ENCODE measurements around the gene PEDS1.
"Not testable (repeated sequence)": the region's sequence is repeated elsewhere in the genome, so short reads cannot be mapped to it uniquely, and the experiment has no call there.

The PEDS1 gene

GRCh38 chr20:50153500-50154377 is at the start of gene PEDS1:
Gene PEDS1, minus strand, starts transcription at chr20:50153723. Its CDS starts 86 bp downstream, at chr20:50153637.
- DNase-seq: peak; percentile 92

DNA sequence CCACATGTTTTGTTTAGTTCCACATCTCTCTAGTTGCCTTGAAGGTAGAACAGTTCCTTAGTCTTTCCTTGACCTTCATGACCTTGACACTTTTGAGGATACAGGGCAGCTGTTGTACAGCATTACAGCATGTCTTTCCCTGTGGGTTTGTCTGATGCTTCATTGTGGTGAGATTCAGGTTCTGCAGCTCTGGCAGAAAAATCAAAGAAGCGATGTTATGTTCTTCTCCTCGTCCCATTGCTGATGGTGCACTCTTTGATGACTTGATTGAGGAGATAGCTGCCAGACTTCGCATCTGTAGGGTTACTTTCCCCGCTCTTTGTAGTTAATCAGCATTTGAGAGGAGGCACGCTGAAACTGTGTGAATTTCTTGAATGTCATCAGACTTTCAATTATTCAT is 49.2 kb upstream of the PEDS1 start:
- no peak for DNase-seq

DNA sequence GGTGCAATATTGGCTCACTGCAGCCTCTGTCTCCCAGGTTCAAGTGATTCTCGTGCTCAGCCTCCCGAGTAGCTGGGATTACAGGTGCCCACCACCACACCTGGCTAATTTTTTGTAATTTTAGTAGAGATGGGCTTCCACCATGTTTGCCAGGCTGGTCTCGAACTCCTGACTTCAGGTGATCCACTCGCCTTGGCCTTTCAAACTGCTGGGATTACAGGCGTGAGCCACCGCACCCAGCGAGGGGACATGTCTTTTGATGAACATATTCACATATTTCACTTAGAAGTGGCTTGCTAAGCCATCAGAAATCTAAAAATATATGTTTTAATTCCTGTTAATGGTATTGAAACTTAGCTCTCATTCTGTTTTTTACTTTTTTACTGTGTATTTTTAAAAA is 48.2 kb upstream of the PEDS1 start:
- DNase-seq: not testable (repeated sequence)

DNA sequence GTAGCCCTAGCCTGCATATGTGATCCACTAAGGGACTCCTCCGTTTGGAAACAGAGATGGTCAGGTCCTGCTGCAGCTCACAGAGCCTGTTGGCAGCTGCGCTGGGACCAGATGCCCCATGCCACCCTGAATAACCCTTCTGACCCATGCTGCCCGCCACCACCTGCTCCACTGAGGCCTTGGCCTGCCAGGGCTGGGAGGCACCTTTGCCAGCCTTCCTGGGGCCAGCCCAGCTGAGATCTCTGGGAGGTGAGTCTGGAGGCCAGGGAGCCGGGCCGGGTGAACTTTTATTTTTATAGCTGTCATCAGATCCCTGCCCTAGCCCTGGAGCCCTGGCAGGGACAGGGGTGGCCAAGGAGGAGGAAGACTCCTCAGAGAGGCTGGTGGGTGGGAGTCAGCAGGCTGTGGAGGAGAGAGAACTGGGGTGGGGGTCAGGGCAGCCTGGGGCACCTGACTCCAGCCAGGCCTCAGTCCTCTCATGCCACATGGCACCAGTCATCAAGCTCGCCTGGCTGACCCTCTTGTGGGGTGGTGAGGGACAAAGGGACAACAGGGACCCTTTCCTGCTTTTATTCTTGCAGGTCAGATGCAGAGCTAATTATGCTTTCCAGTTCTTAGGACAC is 47.1 kb upstream of the PEDS1 start:
- DNase-seq: no peak

GRCh38 chr20:50199703-50200102 is 46.2 kb upstream of the PEDS1 start:
- DNase-seq: no peak

DNA sequence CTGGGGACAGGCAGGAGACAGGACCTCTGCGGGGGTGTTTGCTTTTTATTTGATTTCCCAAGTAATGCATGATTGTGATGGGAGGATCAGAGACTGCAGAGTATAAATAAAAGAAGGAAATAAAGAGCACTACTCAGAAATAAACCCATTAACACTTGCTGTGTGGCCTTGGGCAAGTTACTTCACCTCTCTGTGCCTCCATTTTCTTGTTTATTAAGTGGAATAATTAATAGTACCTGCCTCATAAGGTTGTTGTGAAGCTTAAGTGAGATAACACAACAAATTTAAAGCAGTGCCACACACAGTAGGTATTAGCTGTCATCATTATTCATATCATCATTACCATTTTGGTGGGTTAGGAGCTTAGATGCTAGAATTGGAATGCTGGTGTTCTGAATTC is 45.2 kb upstream of the PEDS1 start:
- DNase-seq: no peak

- no peak for DNase-seq
These were observed 44.7 kb upstream of the PEDS1 start for GRCh38 chr20:50198180-50198666.

DNA sequence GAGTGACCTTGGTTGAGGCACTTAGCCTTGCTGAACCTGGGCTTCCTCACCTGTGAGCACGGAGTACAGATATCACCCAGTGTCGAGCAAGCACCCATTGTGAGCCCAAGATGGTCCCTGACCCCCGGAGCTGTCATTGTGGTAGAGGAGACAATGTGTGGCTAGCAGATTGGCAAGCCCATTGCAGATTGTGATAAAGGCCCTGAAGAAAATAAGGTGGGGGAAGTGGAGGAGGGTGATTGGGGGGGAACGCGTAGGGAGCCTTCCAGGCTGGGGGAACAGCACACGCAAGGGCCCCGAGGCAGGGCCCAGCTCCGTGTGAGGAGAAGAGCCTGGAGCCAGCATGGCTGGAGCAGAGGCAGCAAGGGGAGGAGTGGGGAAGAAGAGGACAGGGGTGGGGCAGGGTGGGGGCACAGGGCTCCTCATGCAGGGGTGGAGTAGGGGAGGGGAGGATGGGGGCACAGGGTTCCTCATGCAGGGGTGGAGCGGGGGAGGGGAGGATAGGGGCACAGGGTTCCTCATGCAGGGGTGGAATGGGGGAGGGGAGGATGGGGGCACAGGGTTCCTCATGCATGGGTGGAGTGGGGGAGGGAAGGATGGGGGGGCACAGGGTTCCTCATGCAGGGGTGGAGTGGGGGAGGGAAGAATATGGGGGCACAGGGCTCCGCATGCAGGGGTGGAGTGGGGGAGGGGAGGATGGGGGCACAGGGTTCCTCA is 44.1 kb upstream of the PEDS1 start:
- no peak for DNase-seq

DNA sequence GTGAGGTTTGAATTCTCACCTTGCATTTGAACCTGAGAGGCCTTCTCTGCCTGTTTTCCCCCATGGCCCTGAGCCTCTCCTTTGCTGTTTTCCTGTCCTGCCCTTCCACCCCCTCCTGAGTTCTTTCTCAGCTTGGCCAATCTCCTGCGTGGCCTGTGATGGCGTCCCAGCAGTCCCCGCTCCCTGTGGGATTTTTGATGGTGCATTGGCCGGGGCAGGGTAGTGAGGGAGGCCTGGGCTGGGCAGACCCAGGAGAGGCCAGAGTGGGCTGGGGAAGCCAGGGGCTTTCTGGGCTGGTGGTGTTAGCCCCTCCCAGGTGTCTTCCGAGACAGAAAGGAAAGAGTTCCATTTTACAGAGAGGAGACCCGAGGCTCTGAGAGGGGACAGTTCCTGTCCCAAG is 43.4 kb upstream of the PEDS1 start:
- no peak for DNase-seq

- no peak for DNase-seq
These were observed 42.7 kb upstream of the PEDS1 start for GRCh38 chr20:50196248-50196647.

DNA sequence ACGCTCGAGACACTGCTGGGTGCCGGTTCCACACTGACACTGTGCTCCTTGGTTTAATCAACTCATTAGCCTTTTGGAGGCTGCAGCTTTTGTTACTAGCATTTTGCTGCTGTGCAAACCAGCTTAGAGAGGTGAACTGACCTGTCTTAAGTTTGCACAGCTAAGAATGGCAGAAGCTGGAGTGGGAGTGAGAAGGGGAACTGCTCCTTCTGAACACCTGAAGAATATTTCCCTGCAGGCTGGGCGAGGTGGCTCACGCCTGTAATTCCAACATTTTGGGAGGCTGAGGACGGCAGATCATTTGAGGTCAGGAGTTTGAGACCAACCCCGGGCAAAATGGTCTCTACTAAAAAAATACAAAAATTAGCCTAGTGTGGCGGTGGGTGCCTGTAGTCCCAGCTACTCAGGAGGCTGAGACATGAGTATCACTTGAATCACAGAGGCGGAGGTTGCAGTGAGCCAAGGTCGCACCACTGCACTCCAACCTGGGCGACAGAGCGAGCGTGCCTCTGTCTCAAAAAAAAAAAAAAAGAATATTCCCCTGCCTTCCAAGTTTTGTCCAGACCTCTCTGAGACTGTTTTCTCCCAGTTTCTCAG is 42.1 kb upstream of the PEDS1 start:
- no peak for DNase-seq

DNA sequence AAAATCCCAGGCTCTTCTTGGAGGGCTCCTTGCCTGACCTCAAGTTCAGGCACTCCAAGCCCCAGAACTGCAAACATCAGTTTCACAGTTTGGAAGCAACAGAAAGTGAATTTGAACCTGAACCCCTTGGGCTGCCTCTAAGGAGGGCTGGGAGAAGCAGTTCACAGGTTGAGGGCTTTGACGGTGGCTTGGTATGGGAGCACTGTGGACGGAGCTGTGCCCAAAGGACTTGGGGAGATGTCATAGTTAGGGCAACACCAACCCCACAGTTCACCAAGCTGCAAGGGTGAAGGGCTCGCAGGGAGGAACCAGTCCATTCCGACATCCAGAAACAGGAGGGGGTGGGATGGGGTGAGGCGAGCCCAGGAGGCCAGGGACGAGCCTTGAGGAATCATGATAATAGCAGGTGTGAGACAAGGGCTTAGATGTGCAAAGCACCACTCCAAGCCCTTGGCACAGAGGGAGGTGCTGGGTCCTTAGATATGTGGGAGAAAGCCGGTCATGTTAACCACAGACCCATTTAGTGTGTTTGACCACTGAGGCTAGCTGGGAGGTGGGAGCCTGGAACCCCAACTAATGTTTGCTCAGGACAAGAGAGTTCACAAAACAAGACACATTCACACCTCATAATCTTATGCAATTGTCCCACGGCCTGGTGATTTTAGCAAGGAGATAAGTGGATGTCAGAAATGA is 41.5 kb upstream of the PEDS1 start:
- peak; percentile 30 for DNase-seq

- no peak for DNase-seq
These were observed 40.9 kb upstream of the PEDS1 start for GRCh38 chr20:50194422-50194830.

DNA sequence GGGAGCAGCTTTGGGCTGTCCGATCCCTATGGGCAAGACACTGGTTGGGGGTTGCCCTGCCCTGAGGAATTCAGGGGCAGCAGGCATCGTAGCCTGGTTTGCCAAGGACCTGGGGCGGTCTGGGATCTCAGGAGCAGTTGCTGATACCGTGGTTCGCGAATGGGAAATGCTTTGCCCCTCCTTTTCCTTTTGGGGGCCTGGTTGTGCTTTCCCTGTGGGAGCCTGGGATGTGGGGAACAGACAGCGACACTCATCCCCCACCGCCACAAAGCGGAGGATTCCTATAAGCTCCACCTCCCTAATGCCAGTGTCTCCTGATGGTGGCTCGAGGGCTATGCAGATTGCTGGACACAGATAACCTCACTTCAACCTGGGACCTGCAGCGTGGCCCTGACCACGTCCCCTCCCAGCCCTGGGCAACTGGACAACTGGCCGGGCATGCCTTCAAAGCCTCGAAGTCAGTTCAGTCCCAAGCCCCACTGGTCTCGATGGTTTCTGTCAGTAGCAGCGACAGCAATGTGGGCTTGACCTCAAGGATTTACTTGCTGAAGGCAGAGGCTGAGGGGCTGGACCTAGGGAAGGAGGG is 40.4 kb upstream of the PEDS1 start:
- peak; percentile 23 for DNase-seq

GRCh38 chr20:50193199-50193835 is 39.8 kb upstream of the PEDS1 start:
- DNase-seq: peak; percentile 49

DNA sequence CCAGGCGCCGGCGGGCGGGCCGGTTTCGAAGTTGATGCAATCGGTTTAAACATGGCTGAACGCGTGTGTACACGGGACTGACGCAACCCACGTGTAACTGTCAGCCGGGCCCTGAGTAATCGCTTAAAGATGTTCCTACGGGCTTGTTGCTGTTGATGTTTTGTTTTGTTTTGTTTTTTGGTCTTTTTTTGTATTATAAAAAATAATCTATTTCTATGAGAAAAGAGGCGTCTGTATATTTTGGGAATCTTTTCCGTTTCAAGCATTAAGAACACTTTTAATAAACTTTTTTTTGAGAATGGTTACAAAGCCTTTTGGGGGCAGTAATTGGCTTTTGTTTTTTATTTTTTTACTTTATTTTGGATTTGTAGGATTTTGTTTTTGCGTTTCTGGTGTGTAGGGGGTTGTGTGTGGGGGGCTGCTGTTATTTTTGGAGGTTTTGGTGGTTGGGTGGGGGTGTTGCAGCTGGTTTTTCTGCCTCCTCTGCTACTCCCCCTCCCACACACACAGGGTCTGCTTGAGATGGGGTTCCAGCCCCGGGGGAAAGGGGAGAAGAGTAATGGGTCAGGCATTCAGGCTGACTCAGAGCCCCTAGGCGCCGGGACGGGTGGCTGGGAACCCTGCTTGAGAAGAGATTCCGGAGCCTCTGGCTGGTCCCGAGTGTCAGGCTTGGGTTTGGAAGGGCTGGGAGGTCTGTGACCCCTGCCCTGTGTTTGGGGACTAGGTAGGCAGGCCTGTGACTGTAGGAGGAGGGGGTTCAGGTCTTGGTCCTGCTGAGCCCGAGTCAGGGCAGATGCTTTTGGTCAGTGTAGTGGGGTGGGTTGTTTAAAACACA is 39.1 kb upstream of the PEDS1 start:
- DNase-seq: peak; percentile 91

GRCh38 chr20:50191544-50192363 is 38.2 kb upstream of the PEDS1 start:
- peak; percentile 77 for DNase-seq

GRCh38 chr20:50191065-50191543 is 37.6 kb upstream of the PEDS1 start:
- peak; percentile 62 for DNase-seq

DNA sequence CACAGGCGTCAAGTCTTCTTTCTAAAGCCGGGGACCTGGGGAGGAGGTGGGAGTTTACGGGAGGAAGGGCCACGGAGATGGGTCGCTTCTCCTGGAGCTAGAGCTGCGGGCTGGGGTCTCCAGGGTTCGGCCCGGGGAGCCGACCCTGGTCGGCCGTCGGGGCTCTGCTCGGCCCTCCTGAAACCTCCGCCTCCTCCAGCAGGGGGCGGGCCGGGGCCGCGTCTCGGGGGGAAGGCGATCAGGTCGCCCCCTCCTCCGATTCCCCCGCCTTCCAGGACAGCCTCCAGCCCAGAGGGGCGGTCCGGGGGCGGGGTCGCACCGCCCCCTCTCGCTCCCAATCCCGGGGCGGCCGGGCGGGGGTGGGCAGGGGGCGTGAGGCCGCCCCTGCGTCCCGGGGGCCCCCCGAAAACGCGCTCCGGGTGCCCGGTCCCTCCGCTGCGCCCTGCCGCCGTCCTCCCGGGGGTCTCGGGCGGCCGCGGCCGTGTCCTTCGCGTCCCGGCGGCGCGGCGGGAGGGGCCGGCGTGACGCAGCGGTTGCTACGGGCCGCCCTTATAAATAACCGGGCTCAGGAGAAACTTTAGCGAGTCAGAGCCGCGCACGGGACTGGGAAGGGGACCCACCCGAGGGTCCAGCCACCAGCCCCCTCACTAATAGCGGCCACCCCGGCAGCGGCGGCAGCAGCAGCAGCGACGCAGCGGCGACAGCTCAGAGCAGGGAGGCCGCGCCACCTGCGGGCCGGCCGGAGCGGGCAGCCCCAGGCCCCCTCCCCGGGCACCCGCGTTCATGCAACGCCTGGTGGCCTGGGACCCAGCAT is 36.9 kb upstream of the PEDS1 start, which contains the start of gene CEBPB:
Gene CEBPB, plus strand, starts transcription at position 580 of the 814 bp plus-strand sequence. Its CDS starts 204 bp downstream, at position 784.
- DNase-seq: peak; percentile 94

Measured in NCI-H82 (cell line).